ENCODE measurements around the gene SERINC2. TPM values are rescaled to one million over a fixed set of nuclear protein-coding genes. Genes with fewer than 3 reads are reported as not detected.

SERINC2 gene
- total RNA-seq, 1 donor: 21.2 TPM

DNA sequence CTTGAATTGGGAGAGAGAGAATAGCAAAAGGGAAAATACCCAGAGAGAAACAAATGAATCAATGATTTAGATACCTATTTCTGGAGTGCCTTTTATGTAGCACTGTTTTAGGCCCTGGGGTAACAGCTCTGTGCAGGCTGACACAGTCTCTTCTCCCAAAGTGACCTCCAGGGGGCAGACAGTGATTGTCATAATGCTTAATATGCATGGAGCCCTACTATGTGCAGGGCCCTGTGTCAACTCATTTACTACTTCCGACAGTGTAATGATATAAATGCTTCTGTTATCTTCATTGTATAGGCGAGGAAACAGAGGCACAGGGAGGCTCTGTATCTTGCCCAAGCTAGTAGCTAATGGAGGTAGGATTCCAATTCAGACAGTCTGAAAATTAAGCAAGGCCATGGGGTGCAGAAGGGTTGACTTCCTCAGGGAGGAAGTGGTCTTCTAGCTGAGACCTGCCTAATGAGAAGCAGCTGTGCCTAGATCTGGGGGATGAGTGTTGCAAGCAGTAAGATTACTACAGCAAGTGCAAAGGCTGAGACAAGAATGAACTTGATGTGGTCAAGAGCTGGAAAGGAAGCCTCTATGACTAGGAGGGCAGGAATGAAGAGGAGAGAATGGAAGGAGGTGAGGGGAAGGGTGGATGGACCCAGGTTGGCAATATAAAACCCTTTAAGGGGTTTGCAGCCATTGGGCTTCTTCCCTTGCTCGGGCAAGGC is 16.2 kb upstream of the SERINC2 start:
- DNase-seq (ENCODE audit: low read depth): peak; percentile 87
- TF ChIP-seq, protein P1, sequence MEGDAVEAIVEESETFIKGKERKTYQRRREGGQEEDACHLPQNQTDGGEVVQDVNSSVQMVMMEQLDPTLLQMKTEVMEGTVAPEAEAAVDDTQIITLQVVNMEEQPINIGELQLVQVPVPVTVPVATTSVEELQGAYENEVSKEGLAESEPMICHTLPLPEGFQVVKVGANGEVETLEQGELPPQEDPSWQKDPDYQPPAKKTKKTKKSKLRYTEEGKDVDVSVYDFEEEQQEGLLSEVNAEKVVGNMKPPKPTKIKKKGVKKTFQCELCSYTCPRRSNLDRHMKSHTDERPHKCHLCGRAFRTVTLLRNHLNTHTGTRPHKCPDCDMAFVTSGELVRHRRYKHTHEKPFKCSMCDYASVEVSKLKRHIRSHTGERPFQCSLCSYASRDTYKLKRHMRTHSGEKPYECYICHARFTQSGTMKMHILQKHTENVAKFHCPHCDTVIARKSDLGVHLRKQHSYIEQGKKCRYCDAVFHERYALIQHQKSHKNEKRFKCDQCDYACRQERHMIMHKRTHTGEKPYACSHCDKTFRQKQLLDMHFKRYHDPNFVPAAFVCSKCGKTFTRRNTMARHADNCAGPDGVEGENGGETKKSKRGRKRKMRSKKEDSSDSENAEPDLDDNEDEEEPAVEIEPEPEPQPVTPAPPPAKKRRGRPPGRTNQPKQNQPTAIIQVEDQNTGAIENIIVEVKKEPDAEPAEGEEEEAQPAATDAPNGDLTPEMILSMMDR (IDR thresholded peaks at IDR 0.05; ENCODE audit: insufficient read depth, low read depth, low read length): peak; percentile 48
- H3K4me3 ChIP-seq (ENCODE audit: low read depth, low read length): no peak overlapping the region

DNA sequence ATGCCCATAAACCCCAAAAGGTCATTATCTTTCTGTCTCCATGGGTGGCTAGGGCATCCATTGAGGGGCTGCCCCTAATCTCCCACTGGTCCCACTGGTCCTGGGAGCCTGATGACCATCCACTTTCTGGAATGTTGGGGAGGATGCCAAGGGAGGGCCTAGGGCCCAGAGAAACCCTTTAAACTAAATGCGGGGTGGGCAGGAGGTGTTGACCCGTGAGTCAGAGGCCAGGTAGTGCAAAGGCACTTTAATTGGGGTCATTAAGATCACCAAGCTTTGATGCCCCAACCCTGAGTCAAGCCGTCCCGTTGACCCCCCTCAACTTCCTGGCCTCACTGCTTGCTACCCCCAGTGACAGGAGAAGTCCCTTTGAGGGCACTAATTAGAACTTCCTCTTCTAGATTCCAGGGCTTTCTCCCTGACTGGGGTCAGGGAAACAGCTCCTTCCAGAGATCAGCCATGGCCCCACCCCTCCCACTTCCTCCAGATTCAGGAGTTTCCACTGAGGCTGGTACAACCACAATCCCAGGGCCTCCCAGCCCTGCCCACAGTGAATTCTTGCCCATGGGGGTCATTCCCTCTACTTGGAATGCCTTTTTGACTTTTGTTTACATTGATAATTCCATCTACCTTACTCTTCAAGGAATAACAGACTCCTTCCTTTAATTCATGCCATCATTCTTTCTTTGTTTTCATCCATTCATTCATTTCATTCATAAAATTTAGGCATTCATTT is 15.5 kb upstream of the SERINC2 start:
- no peak for DNase-seq (ENCODE audit: low read depth)
- TF ChIP-seq, protein P1 (IDR thresholded peaks at IDR 0.05; ENCODE audit: insufficient read depth, low read depth, low read length): no peak
- no peak overlapping the region for H3K4me3 ChIP-seq (ENCODE audit: low read depth, low read length)

DNA sequence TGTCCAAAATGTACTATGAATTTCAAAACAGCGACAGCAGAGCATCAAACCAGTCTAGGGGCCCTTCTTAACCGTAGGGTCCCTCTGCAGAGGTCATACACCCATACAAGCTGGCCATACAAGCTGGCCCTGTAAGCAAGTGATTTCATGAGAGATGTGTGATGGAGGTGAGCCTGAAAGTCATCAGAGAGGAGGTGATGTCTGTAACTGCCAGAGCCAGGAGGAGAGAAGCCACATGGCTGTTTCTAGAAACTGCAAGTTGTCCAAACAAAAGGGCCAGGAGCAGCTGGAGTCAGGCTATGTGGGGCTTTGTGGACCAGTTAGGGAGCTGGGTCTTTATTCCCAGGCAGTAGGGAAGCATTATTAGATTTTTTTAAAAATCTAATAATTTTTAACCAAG is 14.8 kb upstream of the SERINC2 start:
- H3K4me3 ChIP-seq (ENCODE audit: low read depth, low read length): no peak overlapping the region
- no peak for DNase-seq (ENCODE audit: low read depth)
- TF ChIP-seq, protein P1 (IDR thresholded peaks at IDR 0.05; ENCODE audit: insufficient read depth, low read depth, low read length): no peak

DNA sequence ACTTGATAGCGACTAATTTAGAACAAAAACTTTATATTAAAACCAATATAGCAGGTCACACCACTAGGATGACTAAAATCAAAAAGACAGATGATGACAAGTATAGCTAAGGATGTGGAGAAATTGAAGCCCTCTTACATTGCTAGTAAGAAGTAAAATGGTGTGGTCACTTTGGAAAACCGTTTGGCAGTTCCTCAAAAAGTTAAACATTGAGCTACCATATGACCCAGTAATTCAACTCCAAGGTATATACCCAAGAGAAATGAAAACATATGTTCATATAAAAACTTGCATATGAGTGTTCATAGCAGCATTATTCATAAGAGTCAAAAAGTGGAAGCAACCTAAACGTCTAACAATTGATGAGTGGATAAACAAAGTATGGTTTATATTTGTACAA is 13.0 kb upstream of the SERINC2 start:
- TF ChIP-seq, protein P1 (IDR thresholded peaks at IDR 0.05; ENCODE audit: insufficient read depth, low read depth, low read length): no peak
- H3K4me3 ChIP-seq (ENCODE audit: low read depth, low read length): no peak overlapping the region
- no peak for DNase-seq (ENCODE audit: low read depth)

DNA sequence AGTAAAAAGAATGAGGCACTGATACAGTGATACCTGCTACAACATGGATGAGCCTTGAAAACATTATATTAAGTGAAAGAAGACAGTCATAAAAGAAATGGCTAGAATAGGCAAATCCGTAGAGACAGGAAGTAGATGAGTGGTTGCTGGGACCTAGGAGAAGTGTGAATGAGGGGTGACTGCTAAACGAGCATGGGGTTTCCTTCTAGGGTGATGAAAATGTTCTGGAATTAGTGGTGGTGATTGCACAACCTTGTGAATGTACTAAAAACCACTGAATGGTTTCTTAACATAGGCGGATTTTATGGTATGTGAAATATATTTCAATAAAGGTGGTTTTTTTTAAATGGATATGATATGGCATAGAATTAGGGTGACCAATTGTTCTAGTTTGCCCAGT is 12.6 kb upstream of the SERINC2 start:
- DNase-seq (ENCODE audit: low read depth): peak; percentile 82
- TF ChIP-seq, protein P1 (IDR thresholded peaks at IDR 0.05; ENCODE audit: insufficient read depth, low read depth, low read length): no peak
- H3K4me3 ChIP-seq (ENCODE audit: low read depth, low read length): no peak overlapping the region

DNA sequence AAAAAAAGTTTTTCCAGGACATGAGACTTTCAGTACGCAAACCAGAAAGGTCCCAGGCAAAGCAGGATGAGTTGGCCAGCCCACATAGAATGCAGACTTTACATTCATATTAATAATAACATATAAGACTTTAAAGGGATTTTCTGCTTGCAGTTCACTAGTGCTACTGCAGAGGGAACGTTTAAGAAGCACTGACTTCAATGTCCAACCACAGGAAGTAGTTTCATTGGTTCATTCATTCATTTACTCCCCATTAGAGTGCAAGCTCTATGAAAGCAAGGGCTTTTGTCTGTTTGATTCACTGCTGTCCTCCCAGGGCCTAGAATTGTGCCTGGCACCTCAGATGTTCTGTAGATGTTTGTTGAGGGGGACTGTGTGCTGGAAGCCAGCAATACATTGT is 11.8 kb upstream of the SERINC2 start:
- no peak for DNase-seq (ENCODE audit: low read depth)
- no peak overlapping the region for H3K4me3 ChIP-seq (ENCODE audit: low read depth, low read length)
- TF ChIP-seq, protein P1 (IDR thresholded peaks at IDR 0.05; ENCODE audit: insufficient read depth, low read depth, low read length): no peak
